GM10248 (cell line): ENCODE data around the gene ADAT3.

Experiments
- CTCF ChIA-PET: fragments of 300-600 bp; sonication (Branson Sonifier 250); formaldehyde crosslinking; extraction: SDS; loops from one replicate; lab custom pipeline; 2021; ENCODE audit warnings: antibody characterized with exemption; lab: Yijun Ruan, JAX
- POLR2A ChIA-PET: fragments of 350-650 bp; sonication (Branson Sonifier 250); formaldehyde crosslinking; extraction: SDS; loops from one replicate; lab custom pipeline; 2020; ENCODE audit warnings: antibody characterized with exemption; lab: Yijun Ruan, JAX
- DNase-seq: peaks from one replicate; pipeline ENCODE4 v3.0.0; 2012; ENCODE audit errors: extremely low spot score
- CTCF ChIP-seq: IDR thresholded peaks from 2 replicates; pipeline ENCODE4 v1.5.1; 2012; ENCODE audit warnings: mild to moderate bottlenecking, low read depth; ENCODE audit errors: extremely low read depth, missing control alignments, control extremely low read depth

ADAT3 gene

DNA sequence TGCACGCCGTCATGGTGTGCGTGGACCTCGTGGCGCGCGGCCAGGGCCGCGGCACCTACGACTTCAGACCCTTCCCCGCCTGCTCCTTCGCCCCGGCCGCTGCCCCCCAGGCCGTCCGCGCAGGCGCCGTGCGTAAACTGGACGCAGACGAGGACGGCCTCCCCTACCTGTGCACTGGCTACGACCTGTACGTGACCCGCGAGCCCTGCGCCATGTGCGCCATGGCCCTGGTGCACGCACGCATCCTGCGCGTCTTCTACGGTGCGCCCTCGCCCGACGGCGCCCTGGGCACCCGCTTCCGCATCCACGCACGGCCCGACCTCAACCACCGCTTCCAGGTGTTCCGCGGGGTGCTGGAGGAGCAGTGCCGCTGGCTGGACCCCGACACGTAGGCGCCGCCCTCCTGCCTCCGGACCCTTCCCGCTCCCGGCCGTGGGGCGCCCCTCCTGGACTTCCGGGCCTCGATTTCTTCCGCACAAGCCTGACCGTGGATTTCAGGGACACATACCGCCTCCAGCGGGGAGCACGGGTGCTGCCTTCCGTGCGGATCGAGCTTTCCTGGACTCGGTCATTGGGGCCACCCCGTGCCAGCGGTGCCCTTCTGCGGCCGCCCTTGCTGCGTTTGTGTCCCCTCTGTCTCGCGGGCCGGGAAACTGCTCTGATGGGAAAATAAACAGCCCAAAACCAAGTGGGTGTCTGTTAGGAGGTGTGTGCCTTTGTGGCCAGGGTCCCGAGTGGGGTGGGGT, 7.7 kb downstream of the ADAT3 start:
- ChIA-PET POLR2A (no interaction called here), CTCF (interaction anchor here (1.6 kb wide), 1 partner anchor 15 kb away, joined by 6 read pairs; no protein-coding TSS in a partner anchor)
- no peak for TF ChIP-seq CTCF
- DNase-seq, result no peak

GRCh38 chr19:1913781-1914577, 8.8 kb downstream of the ADAT3 start:
- ChIA-PET POLR2A (no interaction called here), CTCF (interaction anchor here (1.2 to 2.2 kb wide), 3 partner anchors 14 to 16 kb away, joined by 4 to 7 read pairs (median 6); no protein-coding TSS in a partner anchor)
- no peak for DNase-seq
- no peak for TF ChIP-seq CTCF

GRCh38 chr19:1914826-1915341, 9.7 kb downstream of the ADAT3 start:
- POLR2A ChIA-PET, result no interaction called here
- CTCF ChIA-PET, result interaction anchor here (1.2 to 2.2 kb wide), 3 partner anchors 13 to 16 kb away, joined by 3 to 7 read pairs (median 4); no protein-coding TSS in a partner anchor
- no peak for DNase-seq
- TF ChIP-seq CTCF, result no peak

DNA sequence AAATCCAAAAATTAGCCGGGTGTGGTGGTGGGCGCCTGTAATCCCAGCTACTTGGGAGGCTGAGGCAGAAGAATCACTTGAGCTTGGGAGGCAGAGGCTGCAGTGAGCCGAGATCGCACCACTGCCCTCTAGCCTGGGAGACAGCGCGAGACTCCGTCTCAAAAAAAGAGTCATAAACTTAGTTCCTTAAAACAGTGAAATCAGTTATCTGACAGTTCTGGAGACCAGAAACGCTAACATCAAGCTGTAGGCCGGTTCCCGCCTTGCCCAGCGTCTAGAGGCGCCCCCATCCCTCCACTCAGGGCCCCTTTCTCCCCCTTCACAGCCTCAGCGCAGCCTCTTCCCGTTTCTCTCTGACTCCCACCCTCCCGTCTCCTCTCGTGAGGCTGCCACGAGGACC, 11.9 kb downstream of the ADAT3 start:
- no peak for DNase-seq
- ChIA-PET POLR2A (no interaction called here), CTCF (interaction anchor here (1.2 to 1.8 kb wide), 3 partner anchors 11 to 20 kb away, joined by 4 to 6 read pairs (median 4); no protein-coding TSS in a partner anchor)
- no peak for TF ChIP-seq CTCF

DNA sequence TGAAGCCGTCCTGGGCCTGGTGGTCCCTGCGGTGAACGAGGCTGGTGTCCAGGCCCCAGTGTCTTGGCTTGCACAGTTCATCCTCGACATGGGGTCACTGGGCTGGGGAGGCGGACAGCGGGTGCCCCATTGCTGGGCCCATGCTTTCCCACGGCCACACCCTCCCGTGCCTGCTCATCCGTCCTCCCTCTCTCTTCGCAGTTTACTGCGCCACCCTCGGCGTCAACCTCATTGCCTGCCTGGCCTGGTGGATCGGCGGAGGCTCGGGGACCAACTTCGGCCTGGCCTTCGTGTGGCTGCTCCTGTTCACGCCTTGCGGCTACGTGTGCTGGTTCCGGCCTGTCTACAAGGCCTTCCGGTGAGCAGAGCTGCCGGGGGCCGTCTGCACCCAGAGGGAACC, 12.7 kb downstream of the ADAT3 start:
- POLR2A ChIA-PET, result no interaction called here
- CTCF ChIA-PET, result no interaction called here
- no peak for TF ChIP-seq CTCF
- no peak for DNase-seq

GRCh38 chr19:1918975-1919374, 13.8 kb downstream of the ADAT3 start:
- TF ChIP-seq CTCF, result no peak
- ChIA-PET CTCF (interaction anchor here (1.3 kb wide), 1 partner anchor 10 kb away, joined by 3 read pairs; no protein-coding TSS in a partner anchor), POLR2A (interaction anchor here (0.6 kb wide), 1 partner anchor 9 kb away, joined by 5 read pairs; no protein-coding TSS in a partner anchor)
- DNase-seq, result no peak
